ENCODE data around the gene FKBP9. TPM values are rescaled to one million over a fixed set of nuclear protein-coding genes. Genes with fewer than 3 reads are reported as not detected.

Gene FKBP9
- polyA plus RNA-seq, 1 donor from 2014 or later = 2.8 TPM

GRCh38 chr7:33039903-33040292 is 82.7 kb downstream of the FKBP9 start:
- Histone ChIP-seq H3K27ac (ENCODE audit: low read length) (no peak overlapping the region), H3K4me3 (ENCODE audit: low read length) (no peak overlapping the region), H3K27me3 (ENCODE audit: insufficient read depth, low read depth, low read length) (no peaks in the 10 kb centered on the region)

GRCh38 chr7:33040803-33041516 is 83.7 kb downstream of the FKBP9 start:
- Histone ChIP-seq H4K20me1 (ENCODE audit: insufficient read depth) (no peaks in the 10 kb centered on the region), H3K36me3 (ENCODE audit: insufficient read depth, low read length) (no peaks in the 10 kb centered on the region), H3K9ac (ENCODE audit: low read length) (no peak overlapping the region), H3K9me3 (ENCODE audit: low read length) (no peaks in the 10 kb centered on the region), H3K9me2 (ENCODE audit: insufficient read depth, low read length) (no peaks in the 10 kb centered on the region), H3F3A (ENCODE audit: insufficient read depth, low read length, poor library complexity, severe bottlenecking) (no peaks in the 10 kb centered on the region), H3K4me2 (ENCODE audit: low read length) (no peak overlapping the region), H3K27ac (ENCODE audit: low read length) (no peak overlapping the region), H3K4me3 (ENCODE audit: low read length) (no peak overlapping the region), H2AFZ (ENCODE audit: low read depth, low read length) (no peak overlapping the region), H3K27me3 (ENCODE audit: insufficient read depth, low read depth, low read length) (no peaks in the 10 kb centered on the region), H3K79me2 (replicated peaks; ENCODE audit: insufficient read depth, low read length) (peaks cover 52% of the 10 kb centered on the region)
- TF ChIP-seq POLR2AphosphoS5 (IDR thresholded peaks at IDR 0.05) = no peak
- TF ChIP-seq RAD21 (conservative IDR thresholded peaks at IDR 0.05) = no peak
- TF ChIP-seq EP300 (conservative IDR thresholded peaks at IDR 0.05; ENCODE audit: poor library complexity, severe bottlenecking) = no peak
- no peak for TF ChIP-seq TAF1 (IDR thresholded peaks at IDR 0.05; ENCODE audit: low read depth)
- no peak for TF ChIP-seq SMC3 (conservative IDR thresholded peaks at IDR 0.05; ENCODE audit: poor library complexity)
- no peak for TF ChIP-seq REST (IDR thresholded peaks at IDR 0.05; ENCODE audit: borderline replicate concordance)
- TF ChIP-seq EZH2 (IDR thresholded peaks at IDR 0.05; ENCODE audit: borderline replicate concordance, insufficient read depth, low read length, poor library complexity, severe bottlenecking) = no peak
- TF ChIP-seq MXI1 (conservative IDR thresholded peaks at IDR 0.05; ENCODE audit: poor library complexity, severe bottlenecking) = no peak

More at GRCh38 chr7:33039903-33040292, 82.7 kb downstream of the FKBP9 start:
- Histone ChIP-seq H3K9me2 (ENCODE audit: insufficient read depth, low read length) (no peaks in the 10 kb centered on the region), H3K9ac (ENCODE audit: low read length) (no peak overlapping the region), H3K36me3 (ENCODE audit: insufficient read depth, low read length) (no peaks in the 10 kb centered on the region), H2AFZ (ENCODE audit: low read depth, low read length) (no peak overlapping the region), H3K9me3 (ENCODE audit: low read length) (no peaks in the 10 kb centered on the region), H3K79me2 (replicated peaks; ENCODE audit: insufficient read depth, low read length) (peaks cover 49% of the 10 kb centered on the region), H3K4me2 (ENCODE audit: low read length) (no peak overlapping the region), H4K20me1 (ENCODE audit: insufficient read depth) (no peaks in the 10 kb centered on the region), H3F3A (ENCODE audit: insufficient read depth, low read length, poor library complexity, severe bottlenecking) (no peaks in the 10 kb centered on the region)
- TF ChIP-seq EZH2 (IDR thresholded peaks at IDR 0.05; ENCODE audit: borderline replicate concordance, insufficient read depth, low read length, poor library complexity, severe bottlenecking) (no peak), CTCF (IDR thresholded peaks at IDR 0.05; ENCODE audit: poor library complexity, severe bottlenecking) (no peak), MXI1 (conservative IDR thresholded peaks at IDR 0.05; ENCODE audit: poor library complexity, severe bottlenecking) (no peak), RAD21 (conservative IDR thresholded peaks at IDR 0.05) (no peak), EP300 (conservative IDR thresholded peaks at IDR 0.05; ENCODE audit: poor library complexity, severe bottlenecking) (no peak), TAF1 (IDR thresholded peaks at IDR 0.05; ENCODE audit: low read depth) (no peak), REST (IDR thresholded peaks at IDR 0.05; ENCODE audit: borderline replicate concordance) (no peak)

Data from neural cell (in vitro differentiated cells).